Hepatocyte (in vitro differentiated cells): ENCODE measurements around the gene DGCR2.
"Not testable (repeated sequence)": the region's sequence is repeated elsewhere in the genome, so short reads cannot be mapped to it uniquely, and the experiment has no call there.

Experiments used
- CTCF ChIP-seq: fragments of 200-600 bp; sonication (generic); IDR thresholded peaks from 2 replicates; pipeline ENCODE4 v1.5.1; 2016; ENCODE audit warnings: antibody characterized with exemption, mild to moderate bottlenecking; ENCODE audit not compliant: poor library complexity
- EZH2 ChIP-seq: fragments of 200-600 bp; sonication (generic); IDR thresholded peaks from 2 replicates; pipeline ENCODE4 v1.6.1; 2016; ENCODE audit warnings: antibody characterized with exemption, mild to moderate bottlenecking, borderline replicate concordance

- TF ChIP-seq CTCF, EZH2: not testable (repeated sequence)
These were observed 96.1 kb downstream of the DGCR2 start for GRCh38 chr22:19026080-19026479.
